Mesodermal cell (in vitro differentiated cells): ENCODE results near the gene MUC20.
A peak's percentile ranks its signal among the peaks of the same experiment; 100 is the strongest.
"Not testable (repeated sequence)": the region's sequence is repeated elsewhere in the genome, so short reads cannot be mapped to it uniquely, and the experiment has no call there.

ENCODE experiments used
- H3K27ac ChIP-seq: 2 replicates; pipeline ENCODE4 v1.7.0; 2013; ENCODE audit warnings: mild to moderate bottlenecking, low read depth, low read length, moderate library complexity; ENCODE audit not compliant: severe bottlenecking
- H3K36me3 ChIP-seq: 2 replicates; pipeline ENCODE4 v1.7.1; 2013; ENCODE audit warnings: mild to moderate bottlenecking, low read length, moderate library complexity; ENCODE audit not compliant: control insufficient read depth, insufficient read depth
- H3K4me1 ChIP-seq: one replicate; pipeline ENCODE4 v1.7.1; 2013; ENCODE audit warnings: mild to moderate bottlenecking, low read length; ENCODE audit not compliant: insufficient read depth, control insufficient read depth, poor library complexity, severe bottlenecking
- H3K4me3 ChIP-seq: 2 replicates; pipeline ENCODE4 v1.7.0; 2013; ENCODE audit warnings: low read length, control low read depth, mild to moderate bottlenecking; ENCODE audit not compliant: insufficient read depth, poor library complexity, severe bottlenecking; ENCODE audit errors: extremely low read depth
- H3K9me3 ChIP-seq: 2 replicates; pipeline ENCODE4 v1.7.1; 2013; ENCODE audit warnings: mild to moderate bottlenecking, low read length, moderate library complexity; ENCODE audit not compliant: control insufficient read depth
- WGBS, 2 experiments: methylation state at CpG; one replicate each; pipeline ENCODE4 v1.1.5; 2013; ENCODE audit warnings: missing lambda C conversion rate in 2 of 2; ENCODE audit not compliant: insufficient coverage in 2 of 2; 5-methylcytosine and 5-hydroxymethylcytosine counted together

The MUC20 gene

GRCh38 chr3:195694217-195695076 lies 26.3 kb upstream of the MUC20 start:
- WGBS, 2 experiments = 88 to 91% methylated on average over 7 to 8 of the region's 8 CpGs
- H3K36me3 ChIP-seq = peaks cover 58% of the 10 kb centered on the region

GRCh38 chr3:195696632-195697278 lies 24.0 kb upstream of the MUC20 start:
- WGBS, 2 experiments = 86 to 94% methylated on average over 29 to 31 of the region's 31 CpGs
- no peak overlapping the region for H3K27ac ChIP-seq

More at GRCh38 chr3:195694217-195695076, 26.3 kb upstream of the MUC20 start:
- H3K9me3 ChIP-seq, H3K27ac ChIP-seq, H3K4me3 ChIP-seq: not testable (repeated sequence)
- peaks cover 16% of the 10 kb centered on the region for H3K4me1 ChIP-seq

GRCh38 chr3:195697582-195698324 lies 23.0 kb upstream of the MUC20 start:
- Histone ChIP-seq H3K27ac (peak overlapping the region; percentile 31), H3K4me1 (peaks cover 16% of the 10 kb centered on the region), H3K9me3 (no peaks in the 10 kb centered on the region), H3K4me3 (no peak overlapping the region), H3K36me3 (peaks cover 38% of the 10 kb centered on the region)
- 56 to 59% methylated on average over 11 of the region's 11 CpGs for WGBS, 2 experiments

More at GRCh38 chr3:195696632-195697278, 24.0 kb upstream of the MUC20 start:
- H3K4me3 ChIP-seq = no peak overlapping the region
- no peaks in the 10 kb centered on the region for H3K9me3 ChIP-seq
- H3K36me3 ChIP-seq = peaks cover 48% of the 10 kb centered on the region
- peaks cover 16% of the 10 kb centered on the region for H3K4me1 ChIP-seq

GRCh38 chr3:195698325-195698646 lies 22.5 kb upstream of the MUC20 start:
- H3K4me3 ChIP-seq = no peak overlapping the region
- peaks cover 32% of the 10 kb centered on the region for H3K36me3 ChIP-seq
- H3K27ac ChIP-seq = peak overlapping the region; percentile 31
- H3K4me1 ChIP-seq = peaks cover 16% of the 10 kb centered on the region
- H3K9me3 ChIP-seq = no peaks in the 10 kb centered on the region
- WGBS, 2 experiments = 79 to 81% methylated on average over 4 of the region's 4 CpGs

- 60 to 65% methylated on average over 5 of the region's 5 CpGs for WGBS, 2 experiments
- peak overlapping the region; percentile 31 for H3K27ac ChIP-seq
- no peaks in the 10 kb centered on the region for H3K9me3 ChIP-seq
- H3K36me3 ChIP-seq = peaks cover 27% of the 10 kb centered on the region
- peaks cover 16% of the 10 kb centered on the region for H3K4me1 ChIP-seq
- H3K4me3 ChIP-seq = no peak overlapping the region
These were observed 22.0 kb upstream of the MUC20 start for GRCh38 chr3:195698647-195699387.

GRCh38 chr3:195699388-195699771 lies 21.4 kb upstream of the MUC20 start:
- Histone ChIP-seq H3K9me3 (no peaks in the 10 kb centered on the region), H3K4me3 (no peak overlapping the region), H3K27ac (no peak overlapping the region), H3K36me3 (peaks cover 22% of the 10 kb centered on the region), H3K4me1 (peaks cover 16% of the 10 kb centered on the region)
- 94 to 96% methylated on average over 2 of the region's 2 CpGs for WGBS, 2 experiments

- peaks cover 17% of the 10 kb centered on the region for H3K36me3 ChIP-seq
- H3K4me1 ChIP-seq = peaks cover 16% of the 10 kb centered on the region
- H3K27ac ChIP-seq = no peak overlapping the region
- no peaks in the 10 kb centered on the region for H3K9me3 ChIP-seq
- no peak overlapping the region for H3K4me3 ChIP-seq
- WGBS, 2 experiments = 93 to 95% methylated on average over 4 of the region's 6 CpGs
These were observed 20.9 kb upstream of the MUC20 start for GRCh38 chr3:195699860-195700259.

GRCh38 chr3:195700319-195700718 lies 20.5 kb upstream of the MUC20 start:
- Histone ChIP-seq H3K4me3 (no peak overlapping the region), H3K4me1 (peaks cover 16% of the 10 kb centered on the region), H3K9me3 (no peaks in the 10 kb centered on the region), H3K36me3 (peaks cover 12% of the 10 kb centered on the region), H3K27ac (no peak overlapping the region)
- WGBS, 2 experiments = 84 to 85% methylated on average over 4 to 5 of the region's 5 CpGs

- Histone ChIP-seq H3K4me3 (no peak overlapping the region), H3K9me3 (no peaks in the 10 kb centered on the region), H3K4me1 (peaks cover 16% of the 10 kb centered on the region), H3K36me3 (peaks cover 8% of the 10 kb centered on the region), H3K27ac (no peak overlapping the region)
- WGBS, 2 experiments = 77 to 80% methylated on average over 8 to 9 of the region's 9 CpGs
These were observed 19.5 kb upstream of the MUC20 start for GRCh38 chr3:195701042-195701915.
